GM18507 (cell line): ENCODE data around the gene EIPR1.
A peak's percentile ranks its signal among the peaks of the same experiment; 100 is the strongest.
"Not testable (repeated sequence)": the region's sequence is repeated elsewhere in the genome, so short reads cannot be mapped to it uniquely, and the experiment has no call there.

ENCODE experiments used
- DNase-seq: peaks from one replicate; pipeline ENCODE4 v3.0.0; 2011; ENCODE audit warnings: low read depth; ENCODE audit not compliant: insufficient read length; ENCODE audit errors: extremely low spot score
- FAIRE-seq: peaks from 2 replicates; lab custom pipeline; 2011; peaks lifted over from hg19 to GRCh38; lab: Jason Lieb, UNC

EIPR1 gene

GRCh38 chr2:3189076-3189591 is 188.5 kb downstream of the EIPR1 start:
- no peak for FAIRE-seq

GRCh38 chr2:3188405-3188946 is 189.1 kb downstream of the EIPR1 start:
- DNase-seq (no peak), FAIRE-seq (no peak)

More at GRCh38 chr2:3189076-3189591, 188.5 kb downstream of the EIPR1 start:
- no peak for DNase-seq

- no peak for DNase-seq
- no peak for FAIRE-seq
Observed at GRCh38 chr2:3187467-3187866, 190.2 kb downstream of the EIPR1 start.

GRCh38 chr2:3186766-3187165 is 190.9 kb downstream of the EIPR1 start:
- FAIRE-seq (no peak), DNase-seq (no peak)

- no peak for FAIRE-seq
- DNase-seq, result no peak
Observed at GRCh38 chr2:3185910-3186309, 191.7 kb downstream of the EIPR1 start.

GRCh38 chr2:3185256-3185655 is 192.4 kb downstream of the EIPR1 start:
- FAIRE-seq, result no peak
- DNase-seq, result no peak

GRCh38 chr2:3184167-3184566 is 193.5 kb downstream of the EIPR1 start:
- DNase-seq (no peak), FAIRE-seq (no peak)

GRCh38 chr2:3183766-3184165 is 193.9 kb downstream of the EIPR1 start:
- FAIRE-seq (no peak), DNase-seq (no peak)

- FAIRE-seq (no peak), DNase-seq (no peak)
Observed at GRCh38 chr2:3182848-3183247, 194.8 kb downstream of the EIPR1 start.

GRCh38 chr2:3181416-3182010 is 196.1 kb downstream of the EIPR1 start:
- DNase-seq (no peak), FAIRE-seq (no peak)

GRCh38 chr2:3180909-3181221 is 196.8 kb downstream of the EIPR1 start:
- DNase-seq, result not testable (repeated sequence)
- FAIRE-seq, result peak; percentile 31

GRCh38 chr2:3180082-3180908 is 197.3 kb downstream of the EIPR1 start:
- peak; percentile 70 for FAIRE-seq
- DNase-seq, result no peak

- no peak for FAIRE-seq
Observed at GRCh38 chr2:3179626-3180025, 198.0 kb downstream of the EIPR1 start.

GRCh38 chr2:3179208-3179607 is 198.4 kb downstream of the EIPR1 start:
- DNase-seq (no peak), FAIRE-seq (no peak)

More at GRCh38 chr2:3179626-3180025, 198.0 kb downstream of the EIPR1 start:
- no peak for DNase-seq

- FAIRE-seq (no peak), DNase-seq (no peak)
Observed at GRCh38 chr2:3178578-3179031, 199.0 kb downstream of the EIPR1 start.

- no peak for DNase-seq
- no peak for FAIRE-seq
Observed at GRCh38 chr2:3177891-3178577, 199.6 kb downstream of the EIPR1 start.

- no peak for DNase-seq
Observed at GRCh38 chr2:3176869-3177255, 200.8 kb downstream of the EIPR1 start.

GRCh38 chr2:3176071-3176868 is 201.3 kb downstream of the EIPR1 start:
- FAIRE-seq, result no peak
- DNase-seq, result no peak

More at GRCh38 chr2:3176869-3177255, 200.8 kb downstream of the EIPR1 start:
- FAIRE-seq, result no peak

GRCh38 chr2:3175568-3175955 is 202.1 kb downstream of the EIPR1 start:
- FAIRE-seq (no peak), DNase-seq (no peak)
